HG03060 (cell line): ENCODE data around the gene SLC25A12.
"Not testable (repeated sequence)": the region's sequence is repeated elsewhere in the genome, so short reads cannot be mapped to it uniquely, and the experiment has no call there.

Experiments
- ATAC-seq: cut with Tn5 transposase; IDR thresholded peaks from one replicate; pipeline ENCODE4 v1.9.1; 2021; ENCODE audit warnings: low read depth, moderate number of reproducible peaks; ENCODE audit not compliant: unreplicated experiment

SLC25A12 gene

DNA sequence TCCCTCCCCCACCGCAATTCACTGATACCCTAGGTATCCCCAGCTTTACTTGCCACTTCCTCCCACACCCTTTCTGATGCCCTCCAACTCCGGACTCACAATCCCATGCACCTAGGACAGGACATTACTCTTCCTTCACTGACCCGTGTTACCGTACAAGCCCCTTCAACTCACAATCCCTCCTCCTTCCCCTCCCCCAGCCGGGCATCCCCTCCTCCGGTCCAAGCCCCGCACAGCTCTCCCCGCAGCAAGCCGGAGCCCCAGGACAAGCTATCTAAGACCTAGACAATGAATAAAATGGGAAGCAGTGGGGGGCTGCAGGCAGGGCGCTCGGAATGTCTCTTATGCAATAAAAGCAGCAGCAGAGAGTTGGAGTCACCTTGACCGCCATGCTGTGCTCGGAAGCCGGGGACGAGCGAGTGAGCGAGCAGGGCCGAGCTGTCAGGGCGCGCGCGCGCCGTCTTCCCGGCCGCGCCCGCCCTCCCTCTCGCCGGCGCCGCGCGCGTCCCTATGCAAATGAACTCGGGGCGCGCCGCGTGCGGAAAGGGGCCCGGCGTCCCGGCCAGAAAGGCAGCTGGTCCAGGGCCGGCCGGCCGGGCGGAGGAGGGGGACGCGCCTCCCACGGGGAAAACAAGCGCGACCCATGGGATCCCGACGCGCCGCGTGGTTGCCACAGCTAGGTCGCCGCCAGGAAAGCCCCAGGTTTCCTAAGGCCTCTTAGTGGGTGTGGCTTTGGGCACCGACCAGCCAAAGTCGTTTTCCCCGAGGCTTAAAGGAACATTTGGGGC is at the start of gene SLC25A12:
Gene SLC25A12 (minus strand): TSS at position 421 of the 788 bp plus-strand sequence. CDS start 30 bp downstream, at position 391.
- ATAC-seq, result no peak

DNA sequence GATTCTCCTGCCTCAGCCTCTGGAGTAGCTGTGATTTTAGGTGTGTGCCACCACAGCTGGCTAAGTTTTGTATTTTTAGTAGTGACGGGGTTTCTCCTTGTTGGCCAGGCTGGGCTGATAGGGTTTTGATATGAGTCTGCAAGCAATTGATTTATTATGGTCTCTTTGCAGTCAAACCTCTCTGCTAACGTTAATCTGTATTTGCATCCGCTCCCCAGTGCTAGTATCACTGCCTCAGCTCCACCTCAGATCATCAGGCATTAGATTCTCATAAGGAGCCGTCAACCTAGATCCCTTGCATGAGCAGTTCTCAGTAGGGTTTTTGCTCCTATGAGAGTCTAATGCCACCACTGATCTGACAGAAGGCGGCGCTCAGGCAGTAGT is 47.3 kb upstream of the SLC25A12 start:
- no peak for ATAC-seq

DNA sequence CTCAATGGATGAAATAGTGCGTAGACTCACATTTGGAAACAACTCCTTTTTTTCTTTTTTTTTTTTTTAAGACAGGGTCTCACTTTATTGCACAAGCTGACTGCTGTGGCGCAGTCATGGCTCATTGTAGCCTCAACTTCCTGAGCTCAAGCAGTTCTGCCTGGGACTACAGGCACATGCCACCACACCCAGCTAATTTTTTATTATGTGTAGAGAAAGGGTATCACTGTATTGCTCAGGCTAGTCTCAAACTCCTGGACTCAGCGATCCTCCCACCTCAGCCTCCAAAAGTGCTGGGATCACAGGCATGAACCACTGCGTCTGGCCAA is 45.7 kb upstream of the SLC25A12 start:
- no peak for ATAC-seq

DNA sequence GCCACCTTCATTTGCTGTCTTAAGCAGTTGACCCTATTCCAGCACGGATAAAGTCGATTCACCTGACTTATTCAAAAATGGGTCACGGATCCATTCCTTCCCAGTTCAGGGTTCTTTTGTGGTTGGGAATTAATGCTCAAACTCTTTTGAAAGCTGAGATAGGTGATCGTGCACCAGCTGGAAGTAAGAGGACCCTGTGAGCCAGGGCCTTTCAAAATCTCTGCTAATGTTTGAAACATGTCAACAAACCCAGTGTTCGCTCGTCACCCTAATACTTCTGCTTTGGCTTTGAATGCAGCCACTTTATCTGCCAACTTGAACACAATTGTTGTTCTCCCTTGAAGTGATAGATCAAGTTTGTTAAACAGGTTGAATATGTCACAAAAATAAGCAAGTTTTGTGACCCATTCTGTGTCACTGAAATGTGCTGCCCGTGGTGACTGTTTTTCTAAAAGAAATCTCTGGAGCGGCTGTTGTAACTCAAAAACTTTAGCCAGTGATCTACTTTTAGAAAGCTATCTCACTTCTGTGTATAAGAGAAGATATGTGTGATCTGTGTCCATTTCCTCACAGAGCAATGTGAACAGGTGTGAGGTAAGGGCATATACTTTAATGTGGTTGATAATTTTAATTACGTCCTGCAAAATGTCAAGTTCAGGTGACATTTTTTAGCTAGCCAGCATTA is 45.2 kb upstream of the SLC25A12 start:
- no peak for ATAC-seq

GRCh38 chr2:171930385-171930784 is 36.3 kb upstream of the SLC25A12 start:
- no peak for ATAC-seq

DNA sequence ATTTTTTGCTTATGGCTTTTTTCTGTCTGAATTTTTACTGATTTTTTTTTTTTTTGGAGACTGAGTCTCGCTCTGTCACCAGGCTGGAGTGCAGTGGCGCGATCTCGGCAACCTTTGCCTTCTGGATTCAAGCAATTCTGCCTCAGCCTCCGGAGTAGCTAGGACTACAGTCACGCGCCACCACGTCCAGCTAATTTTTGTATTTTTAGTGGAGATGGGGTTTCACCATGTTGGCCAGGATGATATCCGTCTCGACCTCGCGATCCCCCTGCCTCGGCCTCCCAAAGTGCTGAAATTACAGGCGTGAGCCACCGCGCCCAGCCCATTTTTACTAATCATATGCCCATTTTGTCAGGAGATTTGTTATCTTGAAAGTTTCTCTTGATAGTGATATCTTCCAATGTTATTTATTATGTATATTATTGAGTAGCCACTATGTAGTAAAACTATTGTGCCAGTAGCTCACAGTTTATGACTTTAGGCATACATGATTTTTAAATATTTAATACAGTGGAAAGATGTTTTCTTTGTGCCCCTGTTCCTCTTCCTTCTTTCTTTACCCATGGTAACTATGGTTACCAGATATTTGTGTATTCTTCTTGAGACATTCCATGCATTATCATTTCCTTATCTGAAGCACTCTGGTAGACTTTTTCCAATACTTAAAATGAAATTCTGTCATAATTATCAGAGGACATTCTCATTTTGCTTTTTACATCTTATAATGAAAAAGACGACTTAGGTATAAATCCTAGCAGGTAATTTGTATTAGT is 30.3 kb upstream of the SLC25A12 start:
- ATAC-seq, result no peak

- ATAC-seq, result no peak
Observed at GRCh38 chr2:171923206-171923605, 29.2 kb upstream of the SLC25A12 start.

- peak; percentile 84 for ATAC-seq
Observed at GRCh38 chr2:171922230-171923022, 28.4 kb upstream of the SLC25A12 start, which contains the start of gene HAT1. Gene HAT1 (plus strand): TSS chr2:171922461. CDS start chr2:171922501, 40 bp downstream.

- ATAC-seq, result no peak
Observed at GRCh38 chr2:171921970-171922229, 27.9 kb upstream of the SLC25A12 start.

DNA sequence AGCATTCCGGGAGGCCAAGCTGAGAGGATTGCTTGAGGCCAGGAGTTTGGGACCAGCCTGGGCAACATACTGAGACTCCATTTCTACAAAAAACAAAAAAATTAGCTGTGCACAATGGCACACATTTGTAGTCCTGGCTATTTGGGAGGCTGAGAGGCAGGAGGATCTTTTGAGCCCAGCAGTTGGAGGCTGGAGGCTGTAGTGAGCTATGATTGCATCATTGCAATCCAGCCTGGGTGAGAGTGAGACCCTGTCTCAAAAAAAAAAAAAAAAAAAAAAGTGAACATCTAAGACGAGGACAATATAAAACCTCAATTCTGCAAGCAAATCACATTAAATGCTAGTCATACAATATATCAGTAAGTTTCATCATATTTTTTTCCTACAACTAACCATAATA is 25.4 kb upstream of the SLC25A12 start:
- no peak for ATAC-seq

DNA sequence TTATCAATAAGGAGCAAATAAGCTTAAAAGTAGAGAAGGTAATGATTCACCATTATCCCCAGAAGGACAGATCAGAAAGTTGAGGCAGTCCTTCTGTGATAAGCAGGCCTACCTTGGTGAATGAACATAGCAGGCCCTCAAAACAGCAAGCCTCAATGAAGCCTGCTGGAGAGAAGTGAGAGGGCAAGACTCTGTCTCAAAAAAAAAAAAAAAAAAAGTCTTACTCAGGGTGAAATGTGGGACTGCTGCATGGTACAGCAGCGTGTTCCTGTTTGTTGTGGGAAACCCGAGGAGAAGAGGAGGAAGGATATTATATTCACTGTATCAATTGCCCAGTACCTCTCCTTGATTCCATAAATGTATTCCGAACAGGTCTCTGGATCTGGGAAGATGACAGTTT is 19.5 kb upstream of the SLC25A12 start:
- no peak for ATAC-seq

DNA sequence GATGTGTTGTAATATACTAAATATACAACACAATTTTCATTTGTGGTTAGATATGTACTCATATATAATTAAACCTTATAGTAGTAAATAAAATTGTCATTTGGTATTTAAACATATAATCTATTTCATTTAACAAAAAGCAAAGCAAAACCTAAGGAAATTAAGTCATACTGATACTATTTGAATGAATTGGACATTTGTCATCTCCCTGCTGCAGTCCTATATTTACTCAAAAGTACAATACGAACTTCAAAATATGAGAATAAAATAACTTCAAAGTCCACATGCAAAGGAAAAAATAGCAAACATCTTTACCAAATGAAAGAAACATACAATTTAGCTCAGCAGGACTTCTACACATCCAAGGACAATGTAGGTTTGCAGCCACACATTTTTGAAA is 16.4 kb upstream of the SLC25A12 start:
- ATAC-seq, result no peak

GRCh38 chr2:171909266-171909665 is 15.2 kb upstream of the SLC25A12 start:
- no peak for ATAC-seq

- ATAC-seq, result no peak
Observed at GRCh38 chr2:171908235-171908634, 14.2 kb upstream of the SLC25A12 start.

DNA sequence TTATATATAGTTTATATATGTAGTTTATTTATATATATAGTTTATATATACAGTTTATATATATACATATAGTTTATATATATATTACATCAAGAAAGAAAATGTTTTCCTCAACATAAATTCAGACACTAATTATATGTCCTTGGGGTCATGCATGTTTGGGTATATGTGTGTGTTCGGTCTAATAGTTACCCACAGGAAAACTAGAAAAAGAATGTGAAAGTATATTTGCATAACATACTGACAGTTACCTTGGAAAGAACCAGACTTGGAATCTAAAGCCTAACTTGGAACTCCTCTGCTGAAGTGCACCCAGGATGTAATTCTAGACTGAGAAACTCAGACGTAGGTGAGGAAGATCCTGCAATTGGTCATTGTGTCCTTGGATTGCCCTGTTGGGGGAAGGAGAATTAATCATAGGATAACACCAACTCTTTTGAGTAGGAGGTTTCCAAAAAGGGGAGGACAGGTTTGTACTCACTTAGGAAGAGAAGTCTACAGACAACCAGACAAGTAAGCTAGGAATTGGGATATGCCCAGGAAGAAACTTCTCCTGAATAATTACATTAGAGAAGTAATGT is 8.9 kb upstream of the SLC25A12 start:
- ATAC-seq, result no peak

DNA sequence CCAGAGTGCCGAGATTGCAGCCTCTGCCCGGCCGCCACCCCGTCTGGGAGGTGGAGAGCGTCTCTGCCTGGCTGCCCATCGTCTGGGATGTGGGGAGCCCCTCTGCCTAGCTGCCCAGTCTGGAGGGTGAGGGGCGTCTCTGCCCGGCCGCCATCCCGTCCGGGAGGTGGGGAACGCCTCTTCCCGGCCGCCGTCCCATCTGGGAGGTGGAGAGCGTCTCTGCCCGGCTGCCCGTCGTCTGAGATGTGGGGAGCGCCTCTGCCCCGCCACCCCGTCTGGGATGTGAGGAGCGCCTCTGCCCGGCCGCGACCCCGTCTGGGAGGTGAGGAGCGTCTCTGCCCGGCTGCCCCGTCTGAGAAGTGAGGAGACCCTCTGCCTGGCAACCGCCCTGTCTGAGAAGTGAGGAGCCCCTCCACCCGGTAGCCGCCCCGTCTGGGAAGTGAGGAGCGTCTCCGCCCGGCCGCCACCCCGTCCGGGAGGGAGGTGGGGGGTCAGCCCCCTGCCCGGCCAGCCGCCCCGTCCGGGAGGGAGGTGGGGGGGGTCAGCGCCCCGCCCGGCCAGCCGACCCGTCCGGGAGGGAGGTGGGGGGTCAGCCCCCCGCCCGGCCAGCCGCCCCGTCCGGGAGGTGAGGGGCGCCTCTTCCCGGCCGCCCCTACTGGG is 5.7 kb upstream of the SLC25A12 start:
- ATAC-seq, result not testable (repeated sequence)

DNA sequence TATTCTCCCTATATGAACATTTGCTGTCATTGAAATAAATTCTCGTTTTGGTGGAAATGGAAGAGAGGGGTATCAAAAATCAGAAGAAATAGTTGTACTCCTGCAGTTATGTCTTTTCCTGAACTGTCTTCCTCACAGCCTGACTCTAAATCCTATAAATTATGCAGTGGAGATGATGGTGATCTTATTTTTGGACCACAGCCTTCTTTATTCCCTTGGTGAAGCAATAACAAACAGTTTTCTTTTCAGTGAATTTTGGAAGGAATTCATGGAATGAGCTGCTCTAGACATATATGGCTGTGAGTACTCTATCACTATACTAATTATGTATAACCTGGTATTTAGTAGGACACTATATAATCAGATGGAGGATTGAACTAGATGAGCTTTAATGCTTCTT is 1.7 kb upstream of the SLC25A12 start:
- no peak for ATAC-seq

GRCh38 chr2:171894612-171894947 is 536 bp upstream of the SLC25A12 start:
- ATAC-seq, result no peak

- no peak for ATAC-seq
Observed at GRCh38 chr2:171893196-171893823, 734 bp downstream of the SLC25A12 start.

DNA sequence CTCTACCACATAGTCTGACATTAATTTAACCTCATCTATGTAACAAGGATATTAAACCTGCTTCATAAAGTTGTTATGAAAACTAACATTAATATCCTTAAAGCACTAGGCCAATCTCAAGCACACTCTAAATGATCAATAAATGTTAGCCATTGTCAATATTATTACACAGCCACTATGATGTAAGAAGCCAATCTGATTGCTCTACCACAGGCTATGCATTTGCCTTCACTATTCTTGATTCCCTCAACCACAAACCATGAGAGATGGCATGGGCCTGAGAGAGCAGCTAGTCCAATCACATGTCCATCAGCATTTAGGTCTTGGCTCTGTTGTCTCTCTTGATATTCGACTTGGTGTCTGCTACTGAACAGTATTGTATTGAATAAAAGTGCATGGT is 4.2 kb downstream of the SLC25A12 start:
- ATAC-seq, result no peak
